ENCODE results near the gene GGTLC2. TPM values are rescaled to one million over a fixed set of nuclear protein-coding genes. Genes with fewer than 3 reads are reported as not detected.

GGTLC2 gene
- total RNA-seq, 3 donors from 2014 or later (not counting 1 experiment from before 2014, with no cell fraction given): not detected

DNA sequence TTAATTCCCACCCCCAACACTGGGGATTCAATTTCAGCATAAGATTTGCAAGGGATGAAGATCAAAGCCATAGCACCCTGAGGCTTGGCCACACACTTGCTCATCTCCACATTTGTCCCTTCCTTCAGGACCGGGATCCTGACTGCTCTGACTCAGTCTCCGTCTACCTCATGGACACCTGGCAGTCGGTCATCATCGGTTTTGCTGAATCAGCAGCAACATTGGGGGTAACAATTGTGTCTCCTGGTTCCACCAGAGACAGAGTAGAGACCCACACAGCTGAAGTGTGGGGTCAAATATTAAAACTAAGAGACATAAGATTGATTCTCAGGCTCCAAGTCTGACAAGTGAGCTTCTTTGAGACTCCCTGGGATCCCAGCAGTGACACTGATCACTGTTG lies 34.6 kb downstream of the GGTLC2 start:
- no peak for TF ChIP-seq CTCF (IDR thresholded peaks at IDR 0.05)
- no peak overlapping the region for H3K27ac Mint-ChIP-seq
- H3K36me3 Mint-ChIP-seq: no peaks in the 10 kb centered on the region
- DNase-seq (no peak), ATAC-seq (no peak)
- WGBS (ENCODE audit: insufficient coverage): 93% methylated on average over 4 of the region's 4 CpGs
- H3K9me3 Mint-ChIP-seq: no peaks in the 10 kb centered on the region
- Histone ChIP-seq H3K4me1 (ENCODE audit: control insufficient read depth, insufficient read depth, low read length) (no peaks in the 10 kb centered on the region), H3K27ac (ENCODE audit: low read length) (no peak overlapping the region), H3K9me3 (ENCODE audit: control insufficient read depth, insufficient read depth, low read length) (no peaks in the 10 kb centered on the region), H3K4me3 (ENCODE audit: low read length) (no peak overlapping the region), H3K27me3 (ENCODE audit: control insufficient read depth, insufficient read depth, low read length) (peaks cover 2% of the 10 kb centered on the region), H3K36me3 (ENCODE audit: control insufficient read depth, insufficient read depth, low read length) (no peaks in the 10 kb centered on the region)
- peaks cover 8 to 10% of the 10 kb centered on the region in 2 donors for H3K27me3 Mint-ChIP-seq (ENCODE audit: low read depth in 2 of 2)
- no peak overlapping the region for H3K4me3 Mint-ChIP-seq
- intact Hi-C loops (cut with micrococcal nuclease): no loop called here
- H3K4me1 Mint-ChIP-seq: peaks cover 0 to 6% of the 10 kb centered on the region in 2 donors

GRCh38 chr22:22680396-22680795 lies 36.0 kb downstream of the GGTLC2 start:
- no peak for ATAC-seq
- peaks cover 0 to 5% of the 10 kb centered on the region in 2 donors for H3K27me3 Mint-ChIP-seq (ENCODE audit: low read depth in 2 of 2)
- H3K9me3 Mint-ChIP-seq: no peaks in the 10 kb centered on the region
- intact Hi-C loops (cut with micrococcal nuclease): no loop called here
- peaks cover 0 to 6% of the 10 kb centered on the region in 2 donors for H3K4me1 Mint-ChIP-seq
- H3K4me3 Mint-ChIP-seq: no peak overlapping the region
- no peak for TF ChIP-seq CTCF (IDR thresholded peaks at IDR 0.05)
- H3K36me3 ChIP-seq (ENCODE audit: control insufficient read depth, insufficient read depth, low read length): no peaks in the 10 kb centered on the region
- no peak overlapping the region for H3K4me3 ChIP-seq (ENCODE audit: low read length)
- peaks cover 2% of the 10 kb centered on the region for H3K27me3 ChIP-seq (ENCODE audit: control insufficient read depth, insufficient read depth, low read length)
- no peak overlapping the region for H3K27ac Mint-ChIP-seq
- DNase-seq: no peak
- H3K36me3 Mint-ChIP-seq: no peaks in the 10 kb centered on the region
- 95% methylated on average over 4 of the region's 4 CpGs for WGBS (ENCODE audit: insufficient coverage)
- no peak overlapping the region for H3K27ac ChIP-seq (ENCODE audit: low read length)
- H3K9me3 ChIP-seq (ENCODE audit: control insufficient read depth, insufficient read depth, low read length): no peaks in the 10 kb centered on the region
- peaks cover 3% of the 10 kb centered on the region for H3K4me1 ChIP-seq (ENCODE audit: control insufficient read depth, insufficient read depth, low read length)

- Histone ChIP-seq H3K36me3 (ENCODE audit: control insufficient read depth, insufficient read depth, low read length) (no peaks in the 10 kb centered on the region), H3K4me1 (ENCODE audit: control insufficient read depth, insufficient read depth, low read length) (peaks cover 9% of the 10 kb centered on the region), H3K27ac (ENCODE audit: low read length) (no peak overlapping the region), H3K9me3 (ENCODE audit: control insufficient read depth, insufficient read depth, low read length) (no peaks in the 10 kb centered on the region), H3K27me3 (ENCODE audit: control insufficient read depth, insufficient read depth, low read length) (peaks cover 2% of the 10 kb centered on the region), H3K4me3 (ENCODE audit: low read length) (no peak overlapping the region)
- peaks cover 0 to 4% of the 10 kb centered on the region in 2 donors for H3K27me3 Mint-ChIP-seq (ENCODE audit: low read depth in 2 of 2)
- 56% methylated on average over 2 of the region's 3 CpGs for WGBS (ENCODE audit: insufficient coverage)
- intact Hi-C loops (cut with micrococcal nuclease): no loop called here
- H3K4me3 Mint-ChIP-seq: no peak overlapping the region
- H3K9me3 Mint-ChIP-seq: no peaks in the 10 kb centered on the region
- peaks cover 0 to 6% of the 10 kb centered on the region in 2 donors for H3K4me1 Mint-ChIP-seq
- no peaks in the 10 kb centered on the region for H3K36me3 Mint-ChIP-seq
- H3K27ac Mint-ChIP-seq: no peak overlapping the region
- no peak for ATAC-seq
- no peak for TF ChIP-seq CTCF (IDR thresholded peaks at IDR 0.05)
- no peak for DNase-seq
Measured at GRCh38 chr22:22681221-22681739, 36.9 kb downstream of the GGTLC2 start.

GRCh38 chr22:22682196-22682595 lies 37.8 kb downstream of the GGTLC2 start:
- Mint-ChIP-seq H3K27me3 (ENCODE audit: low read depth in 2 of 2) (peaks cover 0 to 4% of the 10 kb centered on the region in 2 donors), H3K9me3 (no peaks in the 10 kb centered on the region), H3K36me3 (no peaks in the 10 kb centered on the region), H3K27ac (no peak overlapping the region), H3K4me1 (peaks cover 0 to 6% of the 10 kb centered on the region in 2 donors), H3K4me3 (no peak overlapping the region)
- H3K27me3 ChIP-seq (ENCODE audit: control insufficient read depth, insufficient read depth, low read length): no peaks in the 10 kb centered on the region
- no peak overlapping the region for H3K4me3 ChIP-seq (ENCODE audit: low read length)
- H3K27ac ChIP-seq (ENCODE audit: low read length): no peak overlapping the region
- intact Hi-C loops (cut with micrococcal nuclease): no loop called here
- 96% methylated on average over 1 of the region's 1 CpG for WGBS (ENCODE audit: insufficient coverage)
- ATAC-seq: no peak
- TF ChIP-seq CTCF (IDR thresholded peaks at IDR 0.05): no peak
- no peaks in the 10 kb centered on the region for H3K36me3 ChIP-seq (ENCODE audit: control insufficient read depth, insufficient read depth, low read length)
- H3K9me3 ChIP-seq (ENCODE audit: control insufficient read depth, insufficient read depth, low read length): no peaks in the 10 kb centered on the region
- peaks cover 14% of the 10 kb centered on the region for H3K4me1 ChIP-seq (ENCODE audit: control insufficient read depth, insufficient read depth, low read length)
- no peak for DNase-seq

All from natural killer cell (primary cell).